Left lung (tissue), 10 donors: ENCODE measurements around the gene TRMU. TPM values are rescaled to one million over a fixed set of nuclear protein-coding genes. Genes with fewer than 3 reads are reported as not detected.
"Not testable (repeated sequence)": the region's sequence is repeated elsewhere in the genome, so short reads cannot be mapped to it uniquely, and the experiment has no call there.

ENCODE experiments used
- ATAC-seq: fragments of 200-7000 bp; cut with Tn5 transposase; one replicate; pipeline ENCODE4 v1.9.1; 2020; ENCODE audit warnings: moderate library complexity
- DNase-seq, 4 donors: peaks; one replicate each; pipeline ENCODE4 v3.0.0-alpha.2; 2013 to 2020
- H3K27ac ChIP-seq, 2 donors: fragments of 200-600 bp; sonication (generic) in 1 of 2; one replicate each; pipeline versions ENCODE4 v1.5.0 to v1.8.0; 2020 to 2021
- H3K27me3 ChIP-seq, 2 donors: fragments of 200-600 bp; sonication (generic) in 1 of 2; one replicate each; pipeline versions ENCODE4 v1.5.0 to v1.8.0; 2020 to 2021
- H3K36me3 ChIP-seq, 2 donors: fragments of 200-600 bp; sonication (generic) in 1 of 2; one replicate each; pipeline versions ENCODE4 v1.5.0 to v1.8.0; 2020 to 2021
- H3K4me1 ChIP-seq, 2 donors: fragments of 200-600 bp; one replicate each; pipeline ENCODE4 v1.8.0; 2021
- H3K4me3 ChIP-seq, 2 donors: fragments of 200-600 bp; sonication (generic) in 1 of 2; one replicate each; pipeline versions ENCODE4 v1.5.0 to v1.8.0; 2020 to 2021; ENCODE audit warnings: mild to moderate bottlenecking in 1 of 2
- H3K9me3 ChIP-seq, 2 donors: fragments of 200-600 bp; sonication (generic) in 1 of 2; one replicate each; pipeline versions ENCODE4 v1.5.0 to v1.8.0; 2020 to 2021
- CTCF ChIP-seq, 2 donors: fragments of 200-600 bp; sonication (generic) in 1 of 2; IDR thresholded peaks; one replicate each; pipeline versions ENCODE4 v1.5.0 to v1.8.0; 2021; ENCODE audit warnings: antibody characterized with exemption in 2 of 2
- intact Hi-C, 2 donors: fragments of 100-400 bp; cut with DNase I; formaldehyde crosslinking; loops; one replicate each; pipeline versions ENCODE4 v1.11.2 to v1.14.2; 2022
- polyA plus RNA-seq, 6 donors: library from polyadenylated mRNA; unstranded; fragments of 120-200 nt; gene quantifications; one replicate each; pipeline ENCODE4 v1.2.1, GENCODE V29; 2013; ENCODE audit not compliant: insufficient read length in 6 of 6
- total RNA-seq, 2 donors: library from RNA; stranded (reverse); fragmentation: NEBNext Ultra II Directional; extraction: Animal tissue kit (Norgen Biotek cat#: 25700); gene quantifications; one replicate each; pipeline ENCODE4 v1.2.1, GENCODE V29; 2021
- donor health status: DM: no; HTN: yes; CAD: no.
- donor health status: DM: no; HTN: no; CAD: no.

TRMU gene
- total and polyA plus RNA-seq, 8 donors, result 34.1 to 53.1 (median 42.5) TPM

GRCh38 chr22:46397951-46398350 lies 62.4 kb downstream of the TRMU start:
- no peaks in the 10 kb centered on the region for H3K27me3 ChIP-seq
- H3K4me3 ChIP-seq, result no peak overlapping the region
- no peak for TF ChIP-seq CTCF (IDR thresholded peaks at IDR 0.05)
- intact Hi-C loops, result no loop called here
- no peak for DNase-seq
- H3K36me3 ChIP-seq, result no peaks in the 10 kb centered on the region
- no peak for ATAC-seq
- H3K9me3 ChIP-seq, result no peaks in the 10 kb centered on the region
- no peaks in the 10 kb centered on the region for H3K4me1 ChIP-seq
- no peak overlapping the region for H3K27ac ChIP-seq

- TF ChIP-seq CTCF (IDR thresholded peaks at IDR 0.05), result no peak
- Histone ChIP-seq H3K4me3 (no peak overlapping the region), H3K4me1 (no peaks in the 10 kb centered on the region), H3K27me3 (no peaks in the 10 kb centered on the region), H3K27ac (no peak overlapping the region), H3K36me3 (no peaks in the 10 kb centered on the region), H3K9me3 (no peaks in the 10 kb centered on the region)
- intact Hi-C loops, result no loop called here
- DNase-seq, result no peak
- ATAC-seq, result no peak
These were observed 63.9 kb downstream of the TRMU start for GRCh38 chr22:46399251-46400024.

GRCh38 chr22:46401370-46401769 lies 65.9 kb downstream of the TRMU start:
- Histone ChIP-seq H3K4me1 (no peaks in the 10 kb centered on the region), H3K9me3 (no peaks in the 10 kb centered on the region), H3K27me3 (no peaks in the 10 kb centered on the region), H3K36me3 (no peaks in the 10 kb centered on the region), H3K4me3 (no peak overlapping the region), H3K27ac (no peak overlapping the region)
- DNase-seq, result no peak
- intact Hi-C loops, result no loop called here
- TF ChIP-seq CTCF (IDR thresholded peaks at IDR 0.05), result no peak
- no peak for ATAC-seq

- ATAC-seq (no peak), DNase-seq (no peak)
- Histone ChIP-seq H3K4me3 (no peak overlapping the region), H3K27me3 (no peaks in the 10 kb centered on the region), H3K9me3 (no peaks in the 10 kb centered on the region), H3K27ac (no peak overlapping the region), H3K4me1 (no peaks in the 10 kb centered on the region), H3K36me3 (no peaks in the 10 kb centered on the region)
- intact Hi-C loops, result no loop called here
- TF ChIP-seq CTCF (IDR thresholded peaks at IDR 0.05), result no peak
These were observed 67.0 kb downstream of the TRMU start for GRCh38 chr22:46402505-46402904.

GRCh38 chr22:46403880-46404279 lies 68.4 kb downstream of the TRMU start:
- H3K27ac ChIP-seq, H3K4me3 ChIP-seq, DNase-seq, H3K4me1 ChIP-seq, ATAC-seq, H3K27me3 ChIP-seq, H3K9me3 ChIP-seq, intact Hi-C loops, H3K36me3 ChIP-seq: not testable (repeated sequence)

- no peak for ATAC-seq
- Histone ChIP-seq H3K4me1 (no peaks in the 10 kb centered on the region), H3K9me3 (no peaks in the 10 kb centered on the region), H3K27me3 (no peaks in the 10 kb centered on the region), H3K27ac (no peak overlapping the region), H3K4me3 (no peak overlapping the region), H3K36me3 (peaks cover 0 to 6% of the 10 kb centered on the region in 2 donors)
- no peak for TF ChIP-seq CTCF (IDR thresholded peaks at IDR 0.05)
- DNase-seq, result no peak
- intact Hi-C loops, result no loop called here
These were observed 70.4 kb downstream of the TRMU start for GRCh38 chr22:46405901-46406300.
